Panc1 (cell line): ENCODE measurements around the gene HIPK4. TPM values are rescaled to one million over a fixed set of nuclear protein-coding genes. Genes with fewer than 3 reads are reported as not detected.

Experiments used
- ATAC-seq: fragments of 200-7000 bp; cut with Tn5 transposase; 2 replicates; pipeline ENCODE4 v1.9.1; 2020; ENCODE audit warnings: mild to moderate bottlenecking, moderate library complexity
- BruUV-seq: library from RNA; stranded (reverse); fragments of 400-500 nt; replicated peaks from 2 replicates; lab custom pipeline; 2021; lab: Mats Ljungman, UMichigan
- CTCF ChIA-PET: fragments of 300-600 bp; sonication (Branson Sonifier 250); formaldehyde crosslinking; loops from one replicate; lab custom pipeline; 2022; ENCODE audit warnings: antibody characterized with exemption; lab: Charles Lee
- POLR2A ChIA-PET: fragments of 300-600 bp; sonication (Branson Sonifier 250); formaldehyde crosslinking; loops from one replicate; lab custom pipeline; 2022; ENCODE audit warnings: antibody characterized with exemption; lab: Charles Lee
- DNase-seq: peaks from one replicate; pipeline ENCODE4 v3.0.0-alpha.2; 2010; ENCODE audit warnings: low read depth, low spot score
- H3K27ac ChIP-seq: 2 replicates; pipeline ENCODE4 v1.5.1; 2011; ENCODE audit warnings: mild to moderate bottlenecking, low read length, inconsistent platforms
- H3K27me3 ChIP-seq: fragments of 200-500 bp; sonication (Bioruptor generic); 2 replicates; pipeline ENCODE4 v1.6.0; 2014; ENCODE audit warnings: low read length, inconsistent platforms; ENCODE audit not compliant: control insufficient read depth, insufficient read depth
- H3K36me3 ChIP-seq: fragments of 200-500 bp; sonication (Bioruptor generic); 2 replicates; pipeline ENCODE4 v1.5.1; 2014; ENCODE audit warnings: inconsistent platforms, mild to moderate bottlenecking, low read length, moderate library complexity; ENCODE audit not compliant: control insufficient read depth, insufficient read depth
- H3K4me1 ChIP-seq: 2 replicates; pipeline ENCODE4 v1.5.1; 2011; ENCODE audit warnings: inconsistent platforms, mild to moderate bottlenecking, low read length, moderate library complexity; ENCODE audit not compliant: control insufficient read depth, insufficient read depth
- H3K4me3 ChIP-seq, 2 experiments: 2 replicates each; pipeline ENCODE4 v1.5.1; 2011 to 2012; ENCODE audit warnings: low read depth in 2 of 2, low read length in 2 of 2, mild to moderate bottlenecking in 2 of 2, inconsistent platforms in 1 of 2, moderate library complexity in 1 of 2
- H3K9me3 ChIP-seq: fragments of 200-500 bp; sonication (Bioruptor generic); 2 replicates; pipeline ENCODE4 v1.5.1; 2014; ENCODE audit warnings: low read depth, mild to moderate bottlenecking, inconsistent platforms, low read length, moderate library complexity; ENCODE audit not compliant: control insufficient read depth, insufficient read depth
- POLR2AphosphoS5 ChIP-seq: IDR thresholded peaks from 2 replicates; pipeline ENCODE4 v1.6.1; 2012; ENCODE audit warnings: mild to moderate bottlenecking, low read depth, low read length, moderate library complexity
- REST ChIP-seq, 2 experiments: IDR thresholded peaks; 2 replicates each; pipeline ENCODE4 v1.6.1; 2011 to 2012; ENCODE audit warnings: low read depth in 2 of 2, control low read depth in 1 of 2, low read length in 1 of 2, mild to moderate bottlenecking in 1 of 2, moderate library complexity in 1 of 2; ENCODE audit not compliant: insufficient read depth in 1 of 2
- SIN3A ChIP-seq: IDR thresholded peaks from 2 replicates; pipeline ENCODE4 v1.6.1; 2012; ENCODE audit warnings: low read depth, mild to moderate bottlenecking, low read length, moderate library complexity, borderline replicate concordance; ENCODE audit not compliant: insufficient read depth
- TCF7L2 ChIP-seq: IDR thresholded peaks from 2 replicates; pipeline ENCODE4 v1.6.1; 2011; ENCODE audit warnings: mild to moderate bottlenecking, low read depth, low read length, inconsistent platforms
- in situ Hi-C: cut with HindIII; loops from 2 replicates; pipeline ENCODE4 v1.10.0; 2016; ENCODE audit warnings: low sequenced_read_pairs, low pct_unique_long_range_greater_than_20kb
- intact Hi-C: fragments of 100-400 bp; cut with micrococcal nuclease; formaldehyde crosslinking; loops from one replicate; pipeline ENCODE4 v1.10.0; 2022; ENCODE audit not compliant: unreplicated experiment
- total RNA-seq: library from RNA; stranded (reverse); gene quantifications from one replicate; pipeline ENCODE4 v1.2.1, GENCODE V29; 2021; ENCODE audit not compliant: unreplicated experiment
- TF ChIP-seq, protein P1 (sequence below): fragments of 450-650 bp; IDR thresholded peaks from 2 replicates; pipeline ENCODE4 v1.5.1; 2017; ENCODE audit warnings: mild to moderate bottlenecking

HIPK4 gene
- total RNA-seq, 1 experiment from 2014 or later, result 0.13 TPM

DNA sequence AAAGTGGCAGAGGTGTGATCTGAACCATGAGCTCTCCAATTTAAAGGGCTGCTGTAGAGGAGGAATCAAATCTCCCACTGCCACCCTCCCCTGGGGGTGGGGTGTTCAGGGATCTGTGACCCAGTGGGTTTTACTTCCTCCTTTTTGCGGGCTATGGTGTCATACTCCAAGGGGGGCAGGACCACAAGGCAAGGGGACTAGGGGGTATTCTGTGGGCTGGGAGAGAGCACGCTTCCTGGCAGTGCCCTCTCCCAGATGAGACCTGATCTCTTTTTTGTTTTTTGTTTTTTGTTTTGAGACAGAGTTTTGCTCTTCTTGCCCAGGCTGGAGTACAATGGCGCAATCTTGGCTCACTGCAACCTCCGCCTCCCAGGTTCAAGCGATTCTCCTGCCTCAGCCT is 31.2 kb downstream of the HIPK4 start:
- H3K9me3 ChIP-seq, result no peaks in the 10 kb centered on the region

DNA sequence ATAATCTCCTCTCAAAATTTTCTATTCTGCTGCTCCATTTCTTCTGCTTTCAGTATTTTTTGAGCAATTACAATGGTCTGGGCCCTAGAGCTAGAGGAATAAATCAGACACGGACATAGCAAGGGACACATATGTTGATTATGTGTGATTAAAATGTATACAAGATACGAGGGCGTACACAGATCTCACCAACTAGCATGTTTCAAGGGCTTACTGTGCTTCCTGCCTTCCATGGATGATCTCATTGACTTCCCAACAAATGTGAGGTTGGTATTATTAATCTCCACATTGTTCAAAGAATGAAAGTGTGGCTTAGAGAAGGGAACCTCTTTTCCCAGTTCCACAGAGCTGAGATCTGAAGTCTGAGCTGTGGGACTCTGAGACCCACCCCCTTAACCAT is 32.3 kb downstream of the HIPK4 start:
- Histone ChIP-seq H3K36me3 (no peaks in the 10 kb centered on the region), H3K4me1 (no peaks in the 10 kb centered on the region), H3K9me3 (no peaks in the 10 kb centered on the region), H3K4me3 (no peak overlapping the region), H3K27me3 (no peaks in the 10 kb centered on the region), H3K27ac (no peak overlapping the region)
- ChIA-PET POLR2A (interaction anchor here (0.6 kb wide), 1 partner anchor 57 kb away, joined by 3 read pairs; no protein-coding TSS in a partner anchor), CTCF (no interaction called here)
- intact Hi-C loops, result no loop called here
- DNase-seq, result no peak
- BruUV-seq, result no TSS peak
- TF ChIP-seq POLR2AphosphoS5 (no peak), SIN3A (no peak), REST (IDR thresholded peaks at IDR 0.05; ENCODE audit: insufficient read depth in 1 of 2, low read depth in 2 of 2, low read length in 1 of 2) (no peak), TCF7L2 (no peak)
- TF ChIP-seq, protein P1, sequence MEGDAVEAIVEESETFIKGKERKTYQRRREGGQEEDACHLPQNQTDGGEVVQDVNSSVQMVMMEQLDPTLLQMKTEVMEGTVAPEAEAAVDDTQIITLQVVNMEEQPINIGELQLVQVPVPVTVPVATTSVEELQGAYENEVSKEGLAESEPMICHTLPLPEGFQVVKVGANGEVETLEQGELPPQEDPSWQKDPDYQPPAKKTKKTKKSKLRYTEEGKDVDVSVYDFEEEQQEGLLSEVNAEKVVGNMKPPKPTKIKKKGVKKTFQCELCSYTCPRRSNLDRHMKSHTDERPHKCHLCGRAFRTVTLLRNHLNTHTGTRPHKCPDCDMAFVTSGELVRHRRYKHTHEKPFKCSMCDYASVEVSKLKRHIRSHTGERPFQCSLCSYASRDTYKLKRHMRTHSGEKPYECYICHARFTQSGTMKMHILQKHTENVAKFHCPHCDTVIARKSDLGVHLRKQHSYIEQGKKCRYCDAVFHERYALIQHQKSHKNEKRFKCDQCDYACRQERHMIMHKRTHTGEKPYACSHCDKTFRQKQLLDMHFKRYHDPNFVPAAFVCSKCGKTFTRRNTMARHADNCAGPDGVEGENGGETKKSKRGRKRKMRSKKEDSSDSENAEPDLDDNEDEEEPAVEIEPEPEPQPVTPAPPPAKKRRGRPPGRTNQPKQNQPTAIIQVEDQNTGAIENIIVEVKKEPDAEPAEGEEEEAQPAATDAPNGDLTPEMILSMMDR, result no peak
- in situ Hi-C loops, result no loop called here
- ATAC-seq, result no peak

More for the DNA sequence above, 31.2 kb downstream of the HIPK4 start:
- ChIA-PET CTCF (no interaction called here), POLR2A (no interaction called here)
- in situ Hi-C loops, result no loop called here
- BruUV-seq, result no TSS peak
- no peak for TF ChIP-seq TCF7L2
- no peak for TF ChIP-seq REST (IDR thresholded peaks at IDR 0.05; ENCODE audit: insufficient read depth in 1 of 2, low read depth in 2 of 2, low read length in 1 of 2)
- Histone ChIP-seq H3K36me3 (no peaks in the 10 kb centered on the region), H3K4me1 (peaks cover 4% of the 10 kb centered on the region; the same call in 1 of the 2 replicates), H3K27ac (no peak overlapping the region), H3K4me3 (no peak overlapping the region), H3K27me3 (no peaks in the 10 kb centered on the region)
- intact Hi-C loops, result no loop called here
- ATAC-seq (no peak), DNase-seq (no peak)
